GM21737 (cell line): ENCODE measurements around the gene OR52W1.

ENCODE experiments used
- ATAC-seq: cut with Tn5 transposase; IDR thresholded peaks from one replicate; pipeline ENCODE4 v1.9.1; 2021; ENCODE audit warnings: mild to moderate bottlenecking, moderate library complexity; ENCODE audit not compliant: unreplicated experiment

OR52W1 gene, protein sequence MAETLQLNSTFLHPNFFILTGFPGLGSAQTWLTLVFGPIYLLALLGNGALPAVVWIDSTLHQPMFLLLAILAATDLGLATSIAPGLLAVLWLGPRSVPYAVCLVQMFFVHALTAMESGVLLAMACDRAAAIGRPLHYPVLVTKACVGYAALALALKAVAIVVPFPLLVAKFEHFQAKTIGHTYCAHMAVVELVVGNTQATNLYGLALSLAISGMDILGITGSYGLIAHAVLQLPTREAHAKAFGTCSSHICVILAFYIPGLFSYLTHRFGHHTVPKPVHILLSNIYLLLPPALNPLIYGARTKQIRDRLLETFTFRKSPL

DNA sequence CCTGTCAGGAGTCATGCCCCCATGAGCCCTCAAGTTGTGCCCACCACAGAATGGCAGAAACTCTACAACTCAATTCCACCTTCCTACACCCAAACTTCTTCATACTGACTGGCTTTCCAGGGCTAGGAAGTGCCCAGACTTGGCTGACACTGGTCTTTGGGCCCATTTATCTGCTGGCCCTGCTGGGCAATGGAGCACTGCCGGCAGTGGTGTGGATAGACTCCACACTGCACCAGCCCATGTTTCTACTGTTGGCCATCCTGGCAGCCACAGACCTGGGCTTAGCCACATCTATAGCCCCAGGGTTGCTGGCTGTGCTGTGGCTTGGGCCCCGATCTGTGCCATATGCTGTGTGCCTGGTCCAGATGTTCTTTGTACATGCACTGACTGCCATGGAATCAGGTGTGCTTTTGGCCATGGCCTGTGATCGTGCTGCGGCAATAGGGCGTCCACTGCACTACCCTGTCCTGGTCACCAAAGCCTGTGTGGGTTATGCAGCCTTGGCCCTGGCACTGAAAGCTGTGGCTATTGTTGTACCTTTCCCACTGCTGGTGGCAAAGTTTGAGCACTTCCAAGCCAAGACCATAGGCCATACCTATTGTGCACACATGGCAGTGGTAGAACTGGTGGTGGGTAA lies at the start of gene OR52W1:
OR52W1 (plus strand) TSS at position 51 of the 637 bp plus-strand sequence; CDS start at position 51, 0 bp downstream.
- no peak for ATAC-seq

- ATAC-seq, result no peak
Measured at GRCh38 chr11:6151117-6151516, 47.9 kb upstream of the OR52W1 start.

DNA sequence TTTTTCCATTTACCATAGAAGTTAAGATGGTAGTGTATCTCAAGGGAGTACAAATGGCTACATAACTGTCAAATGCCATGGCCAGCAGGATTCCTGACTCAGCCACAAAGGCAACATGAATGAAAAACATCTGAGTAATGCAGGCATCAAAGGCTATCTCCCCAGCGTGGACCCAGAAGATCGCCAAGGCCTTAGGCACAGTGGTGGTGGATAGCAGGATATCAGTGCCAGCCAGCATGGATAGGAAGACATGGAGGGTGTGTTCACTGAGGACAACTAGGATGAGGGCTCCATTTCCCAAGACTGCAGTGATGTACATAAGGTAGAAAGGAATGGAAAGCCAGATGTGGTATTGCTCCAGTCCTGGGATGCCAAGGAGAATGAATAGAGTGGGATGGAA lies 46.9 kb upstream of the OR52W1 start:
- ATAC-seq, result no peak

- no peak for ATAC-seq
Measured at GRCh38 chr11:6156628-6157359, 42.2 kb upstream of the OR52W1 start.

DNA sequence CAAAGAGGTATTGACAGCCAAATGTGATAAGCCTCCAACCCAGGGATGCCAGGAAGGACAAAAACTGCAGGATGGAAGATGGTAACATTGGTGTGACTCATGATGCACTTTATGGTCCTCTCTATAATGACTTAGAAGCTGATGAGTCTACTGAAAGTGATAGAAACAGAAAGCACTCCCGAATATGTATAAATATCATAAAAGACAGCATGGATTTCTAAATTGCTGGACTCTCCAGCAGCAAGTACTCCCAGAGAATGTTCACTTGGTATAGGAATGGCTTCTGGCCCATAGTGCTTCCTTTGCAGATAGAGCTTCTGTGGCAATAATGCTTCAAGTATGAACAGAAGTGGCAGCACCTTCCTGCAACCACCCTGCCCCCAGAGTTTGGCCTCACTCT lies 28.8 kb upstream of the OR52W1 start, which contains the start of gene OR52B2:
OR52B2 (minus strand) TSS at position 101 of the 400 bp plus-strand sequence; CDS start at position 101, 0 bp downstream.
- no peak for ATAC-seq

DNA sequence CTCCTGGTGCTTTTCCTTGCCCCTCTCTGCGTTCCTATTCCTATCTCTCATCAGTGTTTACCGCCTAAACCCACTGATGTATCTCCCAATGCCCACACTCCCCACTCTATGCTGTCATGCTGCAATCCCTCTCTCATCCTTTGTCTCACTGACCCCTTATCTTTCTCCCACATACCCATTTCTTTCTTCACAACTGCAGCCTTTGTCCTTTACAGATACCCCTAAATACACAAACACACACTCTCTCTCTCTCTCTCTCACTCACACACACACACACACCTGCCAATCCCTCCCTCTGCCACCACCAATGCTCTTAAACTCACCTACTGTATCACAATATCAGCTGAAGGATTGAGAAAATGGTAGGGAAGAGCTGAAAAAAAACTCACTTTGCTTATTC lies 23.6 kb upstream of the OR52W1 start:
- ATAC-seq, result no peak

- ATAC-seq, result no peak
Measured at GRCh38 chr11:6191742-6192141, 7.3 kb upstream of the OR52W1 start.

- no peak for ATAC-seq
Measured at GRCh38 chr11:6194065-6194581, 4.9 kb upstream of the OR52W1 start.

DNA sequence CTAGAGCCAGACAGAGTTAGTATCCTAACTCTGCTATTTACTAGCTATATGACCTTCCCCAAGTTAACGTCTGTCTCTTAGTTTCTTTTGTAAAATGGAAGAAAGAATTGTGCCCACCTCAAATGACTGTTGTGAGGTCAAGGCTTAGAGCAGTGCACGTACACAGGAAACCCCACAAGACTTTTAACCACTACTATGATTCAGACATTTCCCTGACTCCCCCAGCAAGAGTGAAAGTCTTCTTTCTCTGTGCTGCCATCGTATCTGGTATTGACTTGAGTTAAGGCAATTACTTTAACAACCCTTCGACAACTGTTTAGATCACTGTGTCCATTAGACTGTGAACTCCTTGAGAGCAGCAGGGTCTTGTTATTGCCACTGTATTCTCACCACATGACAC lies 2.6 kb upstream of the OR52W1 start:
- no peak for ATAC-seq

- ATAC-seq, result no peak
Measured at GRCh38 chr11:6197466-6198200, 1.4 kb upstream of the OR52W1 start.

GRCh38 chr11:6200975-6201374 lies 2.0 kb downstream of the OR52W1 start:
- no peak for ATAC-seq

- no peak for ATAC-seq
Measured at GRCh38 chr11:6201481-6201880, 2.5 kb downstream of the OR52W1 start.

GRCh38 chr11:6202041-6202440 lies 3.0 kb downstream of the OR52W1 start:
- no peak for ATAC-seq

GRCh38 chr11:6203327-6203726 lies 4.3 kb downstream of the OR52W1 start:
- ATAC-seq, result peak; percentile 63

- ATAC-seq, result no peak
Measured at GRCh38 chr11:6204706-6205105, 5.7 kb downstream of the OR52W1 start.

- no peak for ATAC-seq
Measured at GRCh38 chr11:6205366-6205765, 6.3 kb downstream of the OR52W1 start, which contains the start of gene C11orf42. C11orf42 (plus strand) TSS chr11:6205557; CDS start chr11:6205616, 59 bp downstream.

DNA sequence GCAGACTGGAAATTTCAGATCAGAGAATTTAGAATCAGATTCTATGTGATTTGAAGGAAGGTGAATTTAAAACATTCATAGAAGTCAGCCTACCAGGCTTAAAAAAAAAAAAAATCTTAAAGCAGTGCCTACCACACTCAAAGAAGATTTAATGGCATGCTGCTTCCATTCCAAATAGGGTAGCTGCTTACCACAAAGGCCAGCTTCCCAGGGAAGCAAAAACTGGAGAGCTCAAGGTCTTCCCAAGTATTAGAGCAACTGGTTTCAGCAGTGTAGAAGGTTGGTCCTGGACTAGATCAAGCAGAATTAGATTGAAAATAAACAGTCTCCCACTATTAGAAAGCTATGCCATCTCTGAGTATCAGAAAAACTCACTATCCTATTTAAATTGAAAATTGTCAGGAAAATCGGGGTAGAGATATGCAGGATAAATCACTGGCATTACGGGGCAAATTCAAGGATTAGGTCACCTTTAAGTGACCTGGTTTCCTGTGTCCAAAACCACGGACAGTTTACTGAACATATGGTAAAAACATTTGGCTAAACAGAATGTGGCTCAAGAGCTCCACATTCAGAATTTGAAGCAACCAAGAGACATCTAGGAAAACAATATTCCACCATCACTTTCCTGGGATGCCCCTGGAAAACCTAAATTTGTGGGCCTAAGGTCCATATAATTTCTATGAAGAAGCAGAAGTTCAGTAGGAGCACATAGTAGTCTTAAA lies 7.6 kb downstream of the OR52W1 start:
- ATAC-seq, result no peak

DNA sequence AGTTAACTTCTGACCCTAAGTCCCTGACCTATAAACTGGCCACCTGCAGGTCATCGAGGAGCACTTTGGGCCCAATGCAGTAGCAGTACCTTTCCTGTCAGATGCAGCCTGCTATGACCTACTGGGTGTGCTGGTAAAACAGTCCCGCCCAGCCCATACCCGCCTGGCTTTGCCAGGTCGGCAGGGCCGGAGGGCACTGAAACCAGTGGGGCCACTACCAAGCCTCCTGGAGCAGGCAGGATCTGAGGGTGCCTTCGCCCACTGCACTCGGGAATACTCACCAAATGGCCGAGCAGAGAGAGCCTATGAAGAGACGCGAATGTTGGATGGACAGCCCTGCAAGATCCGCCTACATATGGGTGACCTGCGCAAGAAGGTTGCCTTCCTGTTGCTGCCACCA lies 10.8 kb downstream of the OR52W1 start:
- no peak for ATAC-seq

DNA sequence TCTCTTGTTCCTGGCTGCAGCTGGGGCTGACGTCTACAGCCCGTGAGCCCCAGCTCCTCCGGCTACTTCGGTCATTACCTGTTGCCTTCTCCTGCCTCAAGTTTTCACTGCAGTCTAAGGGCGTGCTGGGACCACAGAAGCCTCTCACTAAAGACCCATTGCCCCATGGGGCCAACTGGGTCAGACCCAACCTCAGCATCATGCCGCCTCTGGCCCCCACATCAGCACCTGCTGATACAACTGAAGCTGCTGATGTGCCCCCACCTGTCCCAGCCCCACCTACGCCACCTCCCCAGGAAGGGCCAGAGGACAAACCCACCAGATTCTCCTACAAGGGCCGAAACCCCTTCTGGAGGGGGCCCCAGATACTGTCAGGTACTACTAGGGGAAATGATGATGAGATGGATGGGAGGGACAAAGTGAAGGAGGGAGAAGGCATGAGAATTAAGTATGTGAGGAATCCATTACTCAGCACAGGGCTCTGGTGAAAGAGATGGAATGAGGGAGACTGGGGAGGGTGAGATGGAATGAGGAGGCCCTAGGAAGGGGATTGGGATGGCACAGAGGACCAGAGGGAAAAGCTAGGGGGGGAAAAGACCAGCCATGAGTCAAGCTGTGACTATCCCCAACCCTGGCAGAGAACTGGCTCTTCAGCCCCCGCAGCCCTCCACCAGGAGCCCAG lies 11.4 kb downstream of the OR52W1 start:
- ATAC-seq, result no peak

- ATAC-seq, result no peak
Measured at GRCh38 chr11:6214530-6214929, 15.5 kb downstream of the OR52W1 start.
